GM12872 (cell line): ENCODE results near the gene SH3D19.

Experiments
- TF ChIP-seq, protein P1 (sequence below): IDR thresholded peaks from 3 replicates; pipeline ENCODE4 v1.5.1; 2011; ENCODE audit warnings: low read depth, mild to moderate bottlenecking, low read length, moderate library complexity; ENCODE audit not compliant: insufficient read depth

Gene SH3D19, protein sequence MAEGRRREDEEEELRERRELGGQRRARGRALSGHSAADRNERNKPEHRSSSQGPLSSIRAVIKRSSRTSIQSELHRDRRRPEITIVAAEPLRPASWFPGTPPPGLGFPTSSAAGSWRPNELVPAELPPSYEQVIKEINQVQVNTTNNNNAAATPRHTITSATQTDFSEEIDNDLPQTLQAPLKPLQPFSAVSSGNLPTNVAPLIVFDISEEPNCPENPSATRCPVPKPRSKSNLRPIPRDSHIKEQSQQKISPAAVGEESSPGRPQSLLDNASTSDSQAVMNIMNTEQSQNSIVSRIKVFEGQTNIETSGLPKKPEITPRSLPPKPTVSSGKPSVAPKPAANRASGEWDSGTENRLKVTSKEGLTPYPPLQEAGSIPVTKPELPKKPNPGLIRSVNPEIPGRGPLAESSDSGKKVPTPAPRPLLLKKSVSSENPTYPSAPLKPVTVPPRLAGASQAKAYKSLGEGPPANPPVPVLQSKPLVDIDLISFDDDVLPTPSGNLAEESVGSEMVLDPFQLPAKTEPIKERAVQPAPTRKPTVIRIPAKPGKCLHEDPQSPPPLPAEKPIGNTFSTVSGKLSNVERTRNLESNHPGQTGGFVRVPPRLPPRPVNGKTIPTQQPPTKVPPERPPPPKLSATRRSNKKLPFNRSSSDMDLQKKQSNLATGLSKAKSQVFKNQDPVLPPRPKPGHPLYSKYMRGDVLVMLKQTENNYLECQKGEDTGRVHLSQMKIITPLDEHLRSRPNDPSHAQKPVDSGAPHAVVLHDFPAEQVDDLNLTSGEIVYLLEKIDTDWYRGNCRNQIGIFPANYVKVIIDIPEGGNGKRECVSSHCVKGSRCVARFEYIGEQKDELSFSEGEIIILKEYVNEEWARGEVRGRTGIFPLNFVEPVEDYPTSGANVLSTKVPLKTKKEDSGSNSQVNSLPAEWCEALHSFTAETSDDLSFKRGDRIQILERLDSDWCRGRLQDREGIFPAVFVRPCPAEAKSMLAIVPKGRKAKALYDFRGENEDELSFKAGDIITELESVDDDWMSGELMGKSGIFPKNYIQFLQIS

DNA sequence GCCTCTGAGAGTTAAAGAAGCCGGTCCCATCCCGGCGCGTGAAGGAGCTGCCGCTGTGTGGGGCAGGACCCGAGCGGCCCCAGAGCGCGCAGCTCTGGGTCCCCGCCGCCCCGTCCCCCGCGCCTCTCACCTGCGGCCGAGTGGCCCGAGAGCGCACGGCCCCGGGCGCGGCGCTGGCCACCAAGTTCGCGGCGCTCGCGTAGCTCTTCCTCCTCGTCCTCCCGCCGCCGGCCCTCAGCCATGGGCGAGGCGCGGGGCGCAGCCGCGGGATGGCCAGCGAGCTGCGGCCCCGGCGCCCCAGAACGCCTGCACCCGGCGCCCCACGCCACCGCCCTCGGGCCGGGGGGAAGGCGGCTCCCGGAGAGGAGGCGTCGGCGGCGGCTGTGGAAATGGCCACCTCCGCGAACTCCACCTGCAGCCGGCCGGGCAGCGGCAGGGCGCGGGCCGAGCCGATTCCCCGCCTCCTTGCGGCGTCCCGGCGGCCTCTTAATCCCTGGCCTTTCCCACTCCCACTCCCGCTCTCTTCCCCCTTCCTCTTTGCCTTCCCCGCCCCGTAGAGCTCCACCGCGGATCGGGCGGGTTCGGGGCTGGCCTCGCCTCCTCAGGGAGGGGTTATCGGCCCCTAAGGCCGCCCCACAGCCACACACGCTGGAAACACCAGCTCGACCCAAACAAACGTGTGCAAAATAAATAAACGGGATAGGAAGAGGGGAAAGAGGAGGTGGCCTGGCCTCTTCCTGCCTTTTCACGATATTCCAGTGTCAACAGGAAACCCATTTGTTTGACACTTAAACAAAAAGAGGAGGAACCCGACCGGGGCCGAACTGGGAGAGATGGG is at the start of gene SH3D19:
Gene SH3D19 (minus strand): TSS at position 495 of the 838 bp plus-strand sequence. CDS start 253 bp downstream, at position 242.
- TF ChIP-seq, protein P1, sequence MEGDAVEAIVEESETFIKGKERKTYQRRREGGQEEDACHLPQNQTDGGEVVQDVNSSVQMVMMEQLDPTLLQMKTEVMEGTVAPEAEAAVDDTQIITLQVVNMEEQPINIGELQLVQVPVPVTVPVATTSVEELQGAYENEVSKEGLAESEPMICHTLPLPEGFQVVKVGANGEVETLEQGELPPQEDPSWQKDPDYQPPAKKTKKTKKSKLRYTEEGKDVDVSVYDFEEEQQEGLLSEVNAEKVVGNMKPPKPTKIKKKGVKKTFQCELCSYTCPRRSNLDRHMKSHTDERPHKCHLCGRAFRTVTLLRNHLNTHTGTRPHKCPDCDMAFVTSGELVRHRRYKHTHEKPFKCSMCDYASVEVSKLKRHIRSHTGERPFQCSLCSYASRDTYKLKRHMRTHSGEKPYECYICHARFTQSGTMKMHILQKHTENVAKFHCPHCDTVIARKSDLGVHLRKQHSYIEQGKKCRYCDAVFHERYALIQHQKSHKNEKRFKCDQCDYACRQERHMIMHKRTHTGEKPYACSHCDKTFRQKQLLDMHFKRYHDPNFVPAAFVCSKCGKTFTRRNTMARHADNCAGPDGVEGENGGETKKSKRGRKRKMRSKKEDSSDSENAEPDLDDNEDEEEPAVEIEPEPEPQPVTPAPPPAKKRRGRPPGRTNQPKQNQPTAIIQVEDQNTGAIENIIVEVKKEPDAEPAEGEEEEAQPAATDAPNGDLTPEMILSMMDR, result no peak

DNA sequence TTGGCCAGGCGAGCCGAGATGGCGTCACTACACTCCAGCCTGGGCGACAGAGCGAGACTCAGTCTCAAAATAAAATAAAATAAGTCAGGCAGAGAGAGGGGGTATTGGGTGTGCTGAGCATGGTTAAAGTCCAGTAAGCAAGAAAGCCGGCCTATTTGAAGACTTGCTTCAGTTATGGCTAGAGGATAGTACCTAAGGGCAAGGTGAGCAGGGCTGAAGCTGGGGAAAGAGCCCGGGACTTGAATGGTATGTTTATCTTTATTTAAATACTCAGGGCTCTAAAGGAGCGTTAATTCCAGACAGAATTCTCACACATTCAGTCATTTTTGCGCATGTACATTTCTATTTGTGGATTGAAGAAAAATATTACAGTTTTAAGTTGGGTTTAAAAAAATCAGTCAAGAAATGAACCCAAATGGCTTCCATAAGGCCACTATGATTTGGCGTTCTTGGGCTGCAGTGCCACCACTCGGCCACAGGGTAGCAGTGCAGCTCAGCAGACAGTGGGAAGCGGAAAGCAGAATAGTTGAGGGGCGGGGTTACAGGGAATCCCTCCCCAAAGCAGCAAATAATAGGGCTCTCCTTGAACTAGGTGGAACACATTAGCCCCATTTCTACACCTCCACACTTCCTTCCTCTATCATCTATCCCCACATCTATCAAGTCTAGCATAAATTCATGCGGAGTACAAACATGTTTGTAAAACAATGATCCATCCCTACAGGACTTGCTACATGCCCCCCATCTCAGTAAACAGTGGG is 37.2 kb upstream of the SH3D19 start:
- TF ChIP-seq, protein P1, result peak; percentile 98

DNA sequence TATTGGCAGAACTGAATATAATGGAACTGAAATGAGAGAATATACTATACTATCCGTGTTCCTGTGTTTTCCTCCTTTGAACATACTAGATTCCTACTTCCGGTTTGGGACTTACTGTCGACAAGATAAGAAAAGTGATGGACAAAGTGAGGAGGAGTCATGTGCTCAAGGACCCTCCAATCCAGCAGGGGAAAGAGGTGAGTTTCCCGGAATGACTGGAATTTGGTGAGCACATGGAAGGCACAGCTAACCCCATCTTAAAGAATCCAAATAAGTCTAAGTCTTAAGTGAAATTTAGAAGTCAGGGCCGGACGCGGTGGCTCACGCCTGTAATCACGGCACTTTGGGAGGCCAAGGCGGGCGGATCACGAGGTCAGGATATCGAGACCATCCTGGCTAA is 36.6 kb upstream of the SH3D19 start:
- TF ChIP-seq, protein P1, result no peak

DNA sequence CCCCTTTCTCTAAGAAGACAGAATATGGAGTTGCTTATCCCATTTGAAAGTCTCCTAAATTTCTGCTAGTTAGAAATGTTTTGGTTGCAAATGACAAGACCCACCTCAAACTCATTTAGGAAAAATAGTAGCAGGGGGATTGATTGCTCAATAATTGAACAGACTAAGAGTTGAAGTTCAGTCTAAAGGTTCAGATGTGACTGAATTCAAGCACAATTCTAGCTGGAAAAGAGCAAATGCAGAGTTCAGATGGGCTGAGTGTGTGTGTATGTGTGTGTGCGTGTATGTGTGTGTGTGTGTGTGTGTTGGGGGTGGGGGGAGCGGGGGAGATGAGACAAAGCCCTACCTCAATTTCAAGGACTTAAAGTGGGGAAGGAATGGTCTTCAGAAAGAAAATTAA is 35.7 kb upstream of the SH3D19 start:
- TF ChIP-seq, protein P1, result no peak

DNA sequence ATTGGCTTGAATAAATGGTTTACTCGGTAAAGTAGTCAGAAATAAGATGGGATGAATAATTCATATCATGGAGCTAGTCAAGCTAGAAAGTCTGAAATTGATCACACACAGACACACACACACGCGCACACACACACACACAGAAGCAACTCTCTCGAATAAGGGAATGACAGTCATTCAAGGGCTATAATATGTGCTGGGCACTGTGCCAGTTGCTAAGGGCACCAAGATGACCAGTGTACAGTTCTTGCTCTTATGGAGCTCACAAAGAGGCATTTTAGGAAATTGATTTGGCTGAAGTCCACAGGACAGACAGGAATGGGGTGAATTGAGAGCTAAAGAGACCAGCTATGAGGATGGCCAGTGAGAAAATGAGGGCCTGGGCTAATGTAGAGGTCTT is 34.2 kb upstream of the SH3D19 start:
- TF ChIP-seq, protein P1, result no peak

DNA sequence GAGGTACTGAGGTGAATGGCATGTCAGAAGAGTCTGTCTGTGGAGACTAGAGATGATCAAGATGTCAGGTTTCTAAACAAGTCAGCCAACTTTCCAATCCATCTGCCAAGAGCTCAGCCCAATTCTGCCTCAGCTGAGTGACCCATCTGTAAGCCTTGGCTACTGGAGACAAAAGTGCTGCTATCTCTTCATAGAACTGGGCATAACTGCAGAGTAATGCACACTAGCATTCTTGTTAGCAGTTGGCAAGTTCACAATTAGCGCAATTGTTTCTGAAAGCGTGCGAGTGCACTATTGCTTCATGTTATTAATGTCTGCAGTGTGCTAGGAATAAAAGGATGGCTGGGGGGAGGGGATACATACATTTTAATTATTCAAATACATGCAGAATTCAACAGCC is 32.9 kb upstream of the SH3D19 start:
- TF ChIP-seq, protein P1, result no peak
